Tibial artery (tissue), 4 donors: ENCODE results near the gene MEDAG.

ENCODE experiments used
- DNase-seq, 2 donors: peaks; one replicate each; pipeline ENCODE4 v3.0.0-alpha.2; 2019
- H3K27ac ChIP-seq, 2 donors: fragments of 200-600 bp; sonication (generic) in 1 of 2; 1 replicate in 1 of 2; 2 replicates in 1 of 2; pipeline ENCODE4 v1.5.1; 2018 to 2019; ENCODE audit warnings: mild to moderate bottlenecking in 1 of 2
- H3K27me3 ChIP-seq, 2 donors: fragments of 200-600 bp; sonication (generic) in 1 of 2; one replicate each; pipeline versions ENCODE4 v1.5.1 to v1.6.0; 2016 to 2019
- H3K36me3 ChIP-seq, 3 donors: fragments of 200-600 bp; sonication (generic) in 2 of 3; one replicate each; pipeline ENCODE4 v1.5.1; 2016 to 2019; ENCODE audit warnings: mild to moderate bottlenecking in 2 of 3
- H3K4me1 ChIP-seq, 4 donors: fragments of 200-600 bp; sonication (generic) in 2 of 4; 1 replicate in 3 of 4; 2 replicates in 1 of 4; pipeline ENCODE4 v1.5.1; 2016 to 2019
- H3K4me3 ChIP-seq, 2 donors: fragments of 200-600 bp; sonication (generic) in 1 of 2; 1 replicate in 1 of 2; 2 replicates in 1 of 2; pipeline ENCODE4 v1.5.1; 2018 to 2019; ENCODE audit warnings: mild to moderate bottlenecking in 2 of 2
- H3K9me3 ChIP-seq, 3 donors: fragments of 200-600 bp; sonication (generic) in 1 of 3; one replicate each; pipeline ENCODE4 v1.5.1; 2016 to 2019
- CTCF ChIP-seq, 2 experiments: fragments of 200-600 bp in 1 of 2; fragments of 450-650 bp in 1 of 2; IDR thresholded peaks; one replicate each; pipeline ENCODE4 v1.5.1; 2017 to 2019; ENCODE audit warnings: antibody characterized with exemption in 2 of 2, mild to moderate bottlenecking in 1 of 2, moderate library complexity in 1 of 2
- intact Hi-C: fragments of 100-400 bp; cut with DNase I; formaldehyde crosslinking; loops from one replicate; pipeline ENCODE4 v1.15.0; 2023; ENCODE audit warnings: low total_unique reads

Gene MEDAG

GRCh38 chr13:30900436-30900835, 5.6 kb upstream of the MEDAG start:
- peaks cover 0 to 59% (median 44%) of the 10 kb centered on the region in 4 donors for H3K4me1 ChIP-seq

GRCh38 chr13:30900952-30901749, 4.9 kb upstream of the MEDAG start:
- Histone ChIP-seq H3K4me3 (no peak overlapping the region), H3K27ac (peak overlapping the region; percentile 85), H3K27me3 (no peaks in the 10 kb centered on the region), H3K9me3 (no peaks in the 10 kb centered on the region), H3K36me3 (no peaks in the 10 kb centered on the region), H3K4me1 (peaks cover 0 to 61% (median 46%) of the 10 kb centered on the region in 4 donors)
- intact Hi-C loops, result loop anchor here (10.0 kb wide), 1 partner anchor 96 kb away; no protein-coding TSS in a partner anchor
- no peak for DNase-seq
- no peak for TF ChIP-seq CTCF (IDR thresholded peaks at IDR 0.05)

More at GRCh38 chr13:30900436-30900835, 5.6 kb upstream of the MEDAG start:
- H3K36me3 ChIP-seq, result no peaks in the 10 kb centered on the region
- intact Hi-C loops, result loop anchor here (10.0 kb wide), 1 partner anchor 96 kb away; no protein-coding TSS in a partner anchor
- H3K4me3 ChIP-seq, result no peak overlapping the region
- H3K9me3 ChIP-seq, result no peaks in the 10 kb centered on the region
- peak overlapping the region; percentile 85 for H3K27ac ChIP-seq
- no peak for DNase-seq
- no peaks in the 10 kb centered on the region for H3K27me3 ChIP-seq
- no peak for TF ChIP-seq CTCF (IDR thresholded peaks at IDR 0.05)

GRCh38 chr13:30904043-30904442, 2.0 kb upstream of the MEDAG start:
- H3K27me3 ChIP-seq, result no peaks in the 10 kb centered on the region
- no peak for DNase-seq
- intact Hi-C loops, result loop anchor here (10.0 kb wide), 1 partner anchor 99 kb away; no protein-coding TSS in a partner anchor
- H3K9me3 ChIP-seq, result no peaks in the 10 kb centered on the region
- H3K27ac ChIP-seq, result peak overlapping the region; percentile 30 to 92
- no peak for TF ChIP-seq CTCF (IDR thresholded peaks at IDR 0.05)
- H3K4me1 ChIP-seq, result peaks cover 0 to 60% (median 35%) of the 10 kb centered on the region in 4 donors
- no peaks in the 10 kb centered on the region for H3K36me3 ChIP-seq
- no peak overlapping the region for H3K4me3 ChIP-seq

- H3K27ac ChIP-seq, result peak overlapping the region; percentile 92 to 96
- intact Hi-C loops, result loop anchor here (10.0 kb wide), 1 partner anchor 102 kb away; no protein-coding TSS in a partner anchor
Measured at GRCh38 chr13:30906411-30907051, 460 bp downstream of the MEDAG start.

More at GRCh38 chr13:30906411-30907051, 460 bp downstream of the MEDAG start:
- TF ChIP-seq CTCF (IDR thresholded peaks at IDR 0.05), result no peak
- Histone ChIP-seq H3K9me3 (no peaks in the 10 kb centered on the region), H3K36me3 (no peaks in the 10 kb centered on the region), H3K27me3 (no peaks in the 10 kb centered on the region), H3K4me3 (peak overlapping the region; percentile 60 to 69), H3K4me1 (peaks cover 0 to 60% (median 31%) of the 10 kb centered on the region in 4 donors)
- peak in 1 of 2 donors; percentile 77 for DNase-seq
